Epidermal melanocyte (primary cell): Measurements from ENCODE around the gene KBTBD8.
A peak's percentile ranks its signal among the peaks of the same experiment; 100 is the strongest.

Experiments used
- DNase-seq: peaks from one replicate; pipeline ENCODE4 v3.0.0; 2011; ENCODE audit warnings: low spot score; ENCODE audit not compliant: insufficient read length

KBTBD8 gene

GRCh38 chr3:66998113-66998903, at the start of gene KBTBD8:
Gene KBTBD8, plus strand, starts transcription at chr3:66998307. Its CDS starts 49 bp downstream, at chr3:66998356.
- peak; percentile 95 for DNase-seq

- no peak for DNase-seq
These were observed 49.3 kb upstream of the KBTBD8 start for GRCh38 chr3:66948838-66949237.

GRCh38 chr3:66949898-66950297, 48.2 kb upstream of the KBTBD8 start:
- DNase-seq: no peak

GRCh38 chr3:66952357-66952756, 45.8 kb upstream of the KBTBD8 start:
- no peak for DNase-seq

- DNase-seq: no peak
These were observed 44.1 kb upstream of the KBTBD8 start for GRCh38 chr3:66953934-66954445.

GRCh38 chr3:66956742-66957141, 41.4 kb upstream of the KBTBD8 start:
- no peak for DNase-seq

- DNase-seq: no peak
These were observed 40.7 kb upstream of the KBTBD8 start for GRCh38 chr3:66957367-66957766.

GRCh38 chr3:66958067-66958466, 40.0 kb upstream of the KBTBD8 start:
- DNase-seq: no peak

GRCh38 chr3:66962664-66963063, 35.4 kb upstream of the KBTBD8 start:
- no peak for DNase-seq

- DNase-seq: no peak
These were observed 26.9 kb upstream of the KBTBD8 start for GRCh38 chr3:66971245-66971644.

- DNase-seq: peak; percentile 60
These were observed 26.1 kb upstream of the KBTBD8 start for GRCh38 chr3:66971891-66972551.

- DNase-seq: no peak
These were observed 17.3 kb upstream of the KBTBD8 start for GRCh38 chr3:66980791-66981190.

GRCh38 chr3:66983101-66983500, 15.0 kb upstream of the KBTBD8 start:
- DNase-seq: no peak

GRCh38 chr3:66985336-66985920, 12.7 kb upstream of the KBTBD8 start:
- DNase-seq: no peak

GRCh38 chr3:66986406-66986805, 11.7 kb upstream of the KBTBD8 start:
- DNase-seq: no peak

GRCh38 chr3:66989241-66989640, 8.9 kb upstream of the KBTBD8 start:
- DNase-seq: no peak

- no peak for DNase-seq
These were observed 8.0 kb upstream of the KBTBD8 start for GRCh38 chr3:66989860-66990696.

GRCh38 chr3:66991459-66991858, 6.6 kb upstream of the KBTBD8 start:
- no peak for DNase-seq

GRCh38 chr3:66993082-66993481, 5.0 kb upstream of the KBTBD8 start:
- no peak for DNase-seq

GRCh38 chr3:66994588-66994987, 3.5 kb upstream of the KBTBD8 start:
- no peak for DNase-seq

- DNase-seq: no peak
These were observed 1.4 kb upstream of the KBTBD8 start for GRCh38 chr3:66996696-66997095.
